A204.1 (cell line): ENCODE measurements around the gene DACT2.
"Not testable (repeated sequence)": the region's sequence is repeated elsewhere in the genome, so short reads cannot be mapped to it uniquely, and the experiment has no call there.

ENCODE experiments used
- FAIRE-seq: peaks from 2 replicates; lab custom pipeline; 2012; peaks lifted over from hg19 to GRCh38; lab: Jason Lieb, UNC

The DACT2 gene

DNA sequence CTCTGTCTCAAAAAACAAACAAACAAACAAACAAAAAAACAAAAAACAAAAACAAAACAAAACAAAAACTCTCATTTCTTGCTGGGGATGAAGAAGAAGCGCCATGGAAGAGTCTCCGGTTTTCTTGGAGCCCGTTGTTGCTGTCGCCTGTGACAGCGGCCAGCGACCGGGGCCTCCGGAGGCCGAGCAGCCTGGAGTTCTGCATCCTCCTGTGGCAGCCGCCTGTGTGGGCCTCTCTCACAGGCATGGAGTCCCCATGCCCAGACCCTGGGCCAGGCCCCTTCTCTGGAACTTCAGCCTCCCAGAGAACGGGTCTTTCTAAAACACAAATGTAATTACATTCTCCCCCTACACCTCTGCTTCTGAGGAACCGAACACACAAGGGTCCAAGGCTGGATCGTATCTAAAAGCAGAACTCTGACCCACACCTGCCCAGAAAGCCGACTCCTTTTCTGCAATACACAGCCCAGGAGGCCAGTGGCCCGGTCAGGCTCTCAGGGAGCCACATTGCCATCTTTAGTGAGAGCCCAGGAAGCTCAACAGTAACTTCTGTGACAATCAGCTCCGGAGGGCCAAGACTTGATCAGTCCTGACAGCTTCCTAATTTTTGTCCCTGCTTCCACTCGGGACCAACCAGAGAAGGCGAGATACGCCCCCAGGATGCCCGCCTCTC is 18.5 kb downstream of the DACT2 start:
- no peak for FAIRE-seq

DNA sequence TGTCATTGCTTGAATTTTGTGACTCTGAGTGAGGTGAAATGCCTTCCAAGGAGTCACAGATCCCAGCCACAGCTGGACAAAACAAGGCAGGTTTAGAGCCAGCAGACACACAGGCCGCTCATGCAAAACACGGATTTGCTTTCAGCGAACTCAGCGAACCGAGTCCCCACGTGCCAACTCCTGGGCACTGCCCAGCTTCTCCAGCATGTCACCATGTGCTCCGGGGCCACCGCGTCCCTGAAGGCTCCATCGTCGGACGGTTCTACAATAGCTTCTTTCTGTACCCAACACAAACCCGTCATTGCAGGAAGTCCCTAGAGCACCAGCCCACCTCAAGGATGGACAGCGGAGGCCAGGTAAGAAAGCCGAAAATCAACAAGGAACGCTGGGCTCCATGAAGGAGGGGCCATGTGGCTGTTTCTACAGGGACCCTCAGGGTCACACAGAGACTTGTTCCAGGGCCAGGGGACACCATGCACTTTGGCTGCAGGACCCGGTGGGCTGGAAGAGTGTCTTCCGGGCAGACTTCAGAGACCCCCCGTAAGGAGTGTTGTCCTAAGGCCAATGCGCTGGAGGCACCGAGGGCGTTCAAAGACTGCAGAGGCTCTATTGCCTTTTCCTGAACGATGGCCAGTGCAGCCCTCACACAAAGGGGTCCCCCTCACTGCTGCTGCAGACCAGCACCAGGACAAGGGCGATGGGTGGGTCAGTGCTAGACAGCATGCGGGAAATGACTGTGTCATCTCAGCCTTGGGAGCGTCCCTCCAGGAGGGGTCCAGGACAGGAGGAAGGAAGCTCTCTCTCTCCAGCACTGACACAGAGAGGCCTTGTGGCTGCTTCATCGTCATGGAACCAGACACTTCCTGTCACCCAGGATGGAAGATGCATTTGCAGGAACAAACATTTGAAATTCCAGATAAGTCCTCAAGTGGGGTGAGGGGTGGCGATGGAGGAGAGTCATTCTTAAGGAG is 19.8 kb downstream of the DACT2 start:
- no peak for FAIRE-seq

DNA sequence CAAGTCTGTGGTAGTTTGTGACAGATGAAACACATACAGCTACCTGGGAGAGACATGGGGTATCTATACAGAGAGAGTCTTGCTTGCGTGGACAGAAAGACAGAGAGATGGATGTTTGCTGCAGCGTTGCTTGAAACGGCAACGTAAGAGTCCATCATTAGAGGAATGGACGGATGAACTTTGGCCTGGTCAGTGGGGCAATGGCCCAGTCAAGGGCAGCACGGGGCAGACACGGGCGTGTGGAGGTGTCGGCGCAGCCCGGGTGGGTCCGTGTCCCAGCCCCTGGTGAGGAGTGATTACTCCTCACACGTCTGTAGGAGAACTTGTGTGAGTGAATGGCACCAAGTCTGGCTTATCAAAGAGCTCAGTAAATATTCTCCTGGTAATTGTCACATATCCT is 21.9 kb downstream of the DACT2 start:
- no peak for FAIRE-seq

DNA sequence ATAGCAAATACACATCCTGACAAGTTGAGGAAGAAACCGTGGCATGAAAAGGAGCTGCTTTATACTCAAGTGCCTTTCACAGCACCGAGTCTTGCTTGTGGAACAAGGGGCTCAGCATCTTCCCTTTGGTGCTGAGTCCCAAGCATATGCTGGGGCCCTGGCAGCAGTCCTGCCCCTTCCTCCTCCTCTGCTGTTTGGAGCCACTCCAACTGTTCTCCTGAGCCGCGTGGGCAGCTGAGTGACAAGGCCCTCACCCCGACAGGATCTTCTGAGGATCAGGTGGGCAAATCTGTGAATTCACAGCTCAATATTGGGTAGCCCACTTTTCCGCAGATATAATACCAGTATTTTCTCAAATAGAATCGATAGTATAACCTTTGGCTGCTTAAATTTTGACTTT is 24.7 kb downstream of the DACT2 start:
- FAIRE-seq = no peak

DNA sequence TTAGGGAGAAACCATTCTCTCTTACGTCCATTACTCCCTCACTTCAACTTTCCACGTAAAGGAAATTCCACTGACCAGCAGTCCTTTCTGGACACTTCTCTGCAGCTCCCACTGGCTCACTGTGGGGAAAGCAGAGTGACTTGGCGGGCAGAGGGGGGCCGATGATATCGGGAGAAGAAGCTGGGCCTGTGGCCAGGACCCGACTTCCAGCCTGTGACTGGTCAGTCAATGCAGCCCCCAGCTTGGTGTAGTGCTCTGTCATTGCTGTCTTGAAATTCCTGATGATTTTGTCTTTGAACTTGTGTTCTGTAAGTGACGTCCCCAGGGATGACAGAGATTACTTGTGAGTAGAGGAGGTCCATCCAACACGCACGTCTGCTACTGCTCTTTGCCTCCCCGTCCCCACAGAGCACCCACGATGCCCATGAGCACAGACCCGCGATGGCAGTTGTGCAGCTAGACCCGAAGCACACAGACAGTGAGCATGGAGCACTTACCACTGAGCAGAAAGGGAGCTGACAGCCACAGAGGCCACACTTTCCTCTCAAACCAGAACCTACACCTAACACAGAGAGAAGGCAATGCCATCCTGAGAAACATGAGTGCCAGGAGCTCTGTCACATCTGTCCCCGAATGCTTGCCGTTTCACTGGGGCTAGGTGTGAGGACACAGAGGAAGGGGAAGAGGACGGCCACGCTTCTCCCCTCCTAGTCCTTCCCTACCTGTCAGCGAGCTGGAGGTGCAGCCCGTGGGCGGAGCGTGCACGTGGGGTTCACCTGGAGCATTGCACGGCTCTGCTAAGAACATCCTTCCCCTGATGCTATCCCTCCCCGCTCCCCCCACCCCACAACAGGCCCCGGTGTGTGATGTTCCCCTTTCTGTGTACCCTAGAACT is 25.7 kb downstream of the DACT2 start:
- no peak for FAIRE-seq

DNA sequence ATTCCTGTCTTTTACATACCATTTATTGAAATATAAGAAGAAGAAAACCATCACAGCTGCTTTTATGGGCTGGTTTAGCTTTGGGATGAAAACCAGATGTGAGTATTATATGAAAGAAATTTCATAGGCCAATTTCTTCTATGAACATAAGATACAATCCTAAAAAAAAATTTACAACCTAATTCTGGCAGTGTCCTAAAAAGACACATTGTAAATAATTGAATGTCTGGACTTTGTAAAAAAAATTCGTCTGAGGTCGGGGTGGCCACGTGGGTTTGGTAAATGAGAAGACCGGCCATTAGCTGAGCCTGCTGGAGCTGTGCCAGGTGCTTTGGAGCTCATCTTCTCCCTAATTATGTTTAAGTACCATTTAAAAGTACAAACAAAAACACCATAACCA is 26.8 kb downstream of the DACT2 start:
- FAIRE-seq = no peak

DNA sequence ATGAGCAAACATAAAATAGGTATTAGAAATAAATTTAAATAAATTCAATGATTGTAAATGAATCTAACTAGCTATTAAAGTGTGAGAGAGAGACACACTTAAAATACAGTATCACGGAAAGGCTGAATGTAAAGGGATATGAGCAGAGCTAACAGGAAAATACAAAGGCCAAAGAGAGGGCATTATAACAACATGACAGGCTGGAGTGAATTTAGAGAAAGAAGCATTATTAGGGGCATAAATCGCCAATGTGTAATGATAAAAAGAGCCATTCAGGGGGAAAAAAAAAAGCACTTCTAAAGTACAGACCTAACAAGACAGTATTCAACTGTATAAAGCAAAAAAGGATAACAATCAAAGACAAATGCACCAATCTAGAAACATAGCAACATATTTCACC is 28.1 kb downstream of the DACT2 start:
- FAIRE-seq = no peak

DNA sequence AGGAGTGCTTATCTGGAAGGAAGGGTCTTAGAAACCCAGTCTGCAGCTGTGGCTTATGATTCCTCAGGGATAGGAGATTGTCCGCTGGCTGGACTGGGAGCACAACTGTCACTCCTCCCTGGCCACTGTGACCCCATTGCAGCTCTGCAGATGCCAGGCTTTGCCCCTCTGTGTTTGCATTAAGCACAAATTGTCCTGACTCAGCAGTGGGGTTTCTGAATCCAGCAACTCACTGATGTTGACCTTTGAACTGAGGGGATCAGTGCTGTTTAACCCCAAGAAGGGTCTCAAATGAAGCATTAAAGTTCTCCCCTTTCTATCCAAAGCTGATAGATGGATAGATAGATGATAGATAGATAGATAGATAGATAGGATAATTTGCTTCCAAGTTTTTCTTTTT is 29.5 kb downstream of the DACT2 start:
- no peak for FAIRE-seq

DNA sequence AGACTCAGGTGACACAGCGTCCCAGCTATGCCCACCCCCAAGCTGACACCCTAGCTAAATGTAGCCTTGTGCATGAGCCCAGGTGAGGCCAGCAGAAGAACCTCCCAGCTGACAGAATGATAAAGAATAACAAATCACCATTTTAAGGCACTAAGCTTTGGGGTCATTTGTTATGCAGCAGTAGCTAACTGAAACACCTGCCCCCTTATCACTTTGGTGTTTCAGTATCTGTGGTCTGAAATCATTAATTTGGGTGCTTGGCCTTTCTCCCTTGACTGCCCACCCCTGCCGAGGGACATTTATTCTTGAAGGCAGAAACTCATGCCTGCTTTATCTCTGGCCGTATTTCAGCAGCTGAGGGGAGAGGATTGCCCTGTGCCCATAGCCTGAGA is 30.0 kb downstream of the DACT2 start:
- no peak for FAIRE-seq

DNA sequence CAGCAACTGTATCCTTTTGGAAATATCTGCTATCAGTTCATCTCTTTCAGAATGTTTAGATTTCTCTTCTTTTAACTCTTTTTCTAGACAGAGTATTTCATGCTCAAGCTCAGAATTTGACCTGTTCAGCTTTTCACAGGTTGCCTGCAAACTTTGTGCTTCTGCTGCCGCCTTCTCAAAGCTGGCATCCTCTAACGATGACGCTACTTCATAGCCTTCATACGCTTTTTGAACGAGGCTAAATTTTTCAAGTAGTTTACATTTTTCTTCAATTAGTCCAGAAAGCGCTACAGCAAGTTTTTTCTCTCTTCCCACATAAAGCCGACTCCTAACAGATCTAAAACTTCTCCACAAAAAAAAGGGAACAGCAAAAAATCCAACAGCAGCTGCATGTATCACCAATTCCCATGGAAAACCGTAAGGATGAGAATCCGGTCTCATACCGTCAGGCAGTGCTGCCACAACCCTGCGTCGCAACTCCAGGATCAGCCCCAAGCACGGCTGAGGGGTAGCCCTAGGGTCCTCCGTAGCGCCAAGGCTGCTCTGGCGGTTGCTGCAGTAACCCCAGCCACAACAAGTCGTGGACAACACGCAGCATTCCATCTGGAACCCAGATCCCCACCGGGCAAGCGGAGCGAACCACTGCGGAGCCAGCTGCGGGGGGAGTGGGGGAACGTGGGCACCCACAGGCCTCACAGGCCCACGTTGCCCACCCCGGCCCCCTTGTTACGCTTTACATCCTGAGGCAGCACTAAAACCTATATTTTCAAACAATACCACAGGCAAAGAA is 30.6 kb downstream of the DACT2 start:
- FAIRE-seq = no peak

DNA sequence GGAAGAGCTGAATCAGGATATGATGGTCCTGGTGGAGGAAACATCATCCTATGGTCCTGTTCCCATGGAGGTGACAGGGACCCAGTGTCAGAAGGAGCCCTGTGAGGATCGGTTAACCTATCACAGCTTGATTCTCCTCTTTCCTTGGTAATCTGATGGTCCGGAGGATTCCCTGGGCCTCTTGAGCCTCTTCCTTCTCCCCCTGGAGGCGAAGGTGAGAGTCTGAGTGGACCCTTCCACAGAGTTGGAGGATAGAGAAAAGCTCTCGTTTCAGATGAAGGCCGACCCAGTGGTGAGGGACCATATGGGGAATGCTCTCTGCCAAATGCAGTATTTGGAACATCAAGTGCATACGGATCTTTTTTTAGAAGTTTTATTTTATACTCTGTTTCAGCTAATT is 32.1 kb downstream of the DACT2 start:
- not testable (repeated sequence) for FAIRE-seq

DNA sequence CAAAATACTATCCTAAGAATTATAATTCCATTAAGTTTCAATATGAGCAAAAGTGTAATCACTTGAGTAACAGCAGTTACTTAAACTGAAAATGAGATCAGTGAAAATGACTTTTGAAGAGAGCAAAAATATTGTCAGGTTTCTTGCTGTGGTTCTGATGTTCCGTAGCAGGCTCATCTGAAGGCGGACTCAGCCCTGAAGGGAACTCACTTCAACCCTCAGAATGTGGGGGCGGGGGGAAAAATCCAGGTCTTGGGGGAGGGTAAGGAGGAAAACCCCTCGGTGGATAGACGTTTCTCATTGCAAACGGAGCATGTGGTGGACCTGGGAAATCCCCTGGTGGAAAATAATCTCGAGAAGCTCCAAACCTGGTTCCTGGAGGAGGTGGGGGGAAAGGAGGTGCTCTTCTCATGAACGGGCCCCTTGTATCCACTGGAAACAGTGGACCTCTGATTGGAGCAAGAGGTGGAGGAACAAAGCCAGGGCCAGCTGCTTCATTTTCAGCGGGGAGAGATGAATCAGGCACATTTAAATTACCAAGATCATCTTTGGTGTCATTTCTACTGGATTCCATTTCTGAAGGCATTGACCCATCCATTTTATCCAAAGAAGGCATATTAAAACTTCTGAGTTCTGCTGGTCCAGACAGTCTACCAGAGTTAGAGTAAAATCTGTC is 32.7 kb downstream of the DACT2 start:
- FAIRE-seq = not testable (repeated sequence)

DNA sequence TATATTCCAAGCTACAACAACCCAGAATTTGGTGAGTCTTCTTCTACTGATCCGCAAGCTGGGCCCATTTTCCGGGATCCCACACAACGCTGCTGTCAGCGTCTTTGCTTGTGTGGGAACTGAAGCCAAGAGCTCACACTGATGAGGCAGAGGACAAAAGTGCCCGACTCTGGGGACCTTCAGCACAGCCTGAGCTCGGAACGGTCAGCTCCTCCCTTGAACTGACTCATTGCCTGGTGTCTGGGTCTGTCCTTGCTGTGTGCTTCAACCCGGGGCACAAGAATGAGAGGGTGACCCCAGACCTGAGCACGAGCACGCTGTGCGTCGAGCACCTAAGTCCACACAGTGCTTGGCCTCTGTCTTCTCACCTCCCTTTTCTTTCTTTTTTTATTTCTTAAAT is 33.5 kb downstream of the DACT2 start:
- FAIRE-seq = no peak

DNA sequence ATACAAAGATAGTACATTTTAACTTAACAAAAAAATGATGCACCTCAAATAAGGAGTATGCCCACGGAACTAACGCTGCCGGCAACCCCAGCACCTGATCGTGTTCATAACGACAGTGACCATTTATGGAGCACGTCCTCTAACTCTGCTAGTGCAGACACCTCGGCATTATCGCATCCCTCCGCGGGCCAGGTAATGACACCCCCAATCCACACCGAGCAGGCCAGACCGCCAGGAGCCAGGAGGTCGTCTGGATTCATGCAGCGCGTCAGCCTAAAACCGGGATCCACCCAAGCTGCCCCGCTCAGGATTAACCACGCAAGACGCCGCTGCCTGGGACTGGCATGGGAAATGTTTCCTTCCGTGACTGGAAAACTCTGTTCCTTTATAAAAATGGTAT is 34.1 kb downstream of the DACT2 start:
- no peak for FAIRE-seq

DNA sequence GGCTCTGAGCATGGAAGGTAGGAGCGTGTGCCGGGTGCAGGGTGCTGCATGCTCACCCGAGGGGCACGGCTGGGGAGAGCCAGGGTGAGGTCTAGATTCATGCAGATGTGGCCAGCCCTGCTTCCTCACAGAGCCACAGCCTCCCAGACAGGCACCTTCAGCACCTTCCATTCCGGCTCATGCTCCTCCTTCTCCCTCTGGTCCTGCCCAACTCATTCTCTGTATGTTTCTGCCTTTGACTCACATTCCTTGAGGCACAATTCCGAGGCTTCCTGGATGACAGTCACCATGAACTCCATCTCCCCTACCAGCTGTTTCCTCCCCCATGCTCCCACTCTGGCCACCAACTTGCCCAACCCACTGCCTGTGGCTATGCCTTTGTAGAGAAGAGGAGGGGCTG is 35.4 kb downstream of the DACT2 start:
- no peak for FAIRE-seq

DNA sequence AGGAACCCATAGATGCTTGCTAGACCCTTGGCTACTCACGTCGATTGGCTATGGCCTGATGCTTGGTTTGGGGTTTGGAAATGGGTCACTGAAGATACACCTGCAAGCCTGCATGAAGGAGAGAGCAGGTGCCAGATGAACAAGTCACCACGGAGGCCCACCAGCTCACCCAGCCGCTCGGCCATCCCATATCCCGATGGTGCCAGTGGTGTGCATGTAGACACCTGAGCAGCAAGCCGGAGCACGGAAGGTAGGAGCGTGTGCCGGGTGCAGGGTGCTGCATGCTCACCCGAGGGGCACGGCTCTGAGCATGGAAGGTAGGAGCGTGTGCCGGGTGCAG is 35.9 kb downstream of the DACT2 start:
- FAIRE-seq = no peak

DNA sequence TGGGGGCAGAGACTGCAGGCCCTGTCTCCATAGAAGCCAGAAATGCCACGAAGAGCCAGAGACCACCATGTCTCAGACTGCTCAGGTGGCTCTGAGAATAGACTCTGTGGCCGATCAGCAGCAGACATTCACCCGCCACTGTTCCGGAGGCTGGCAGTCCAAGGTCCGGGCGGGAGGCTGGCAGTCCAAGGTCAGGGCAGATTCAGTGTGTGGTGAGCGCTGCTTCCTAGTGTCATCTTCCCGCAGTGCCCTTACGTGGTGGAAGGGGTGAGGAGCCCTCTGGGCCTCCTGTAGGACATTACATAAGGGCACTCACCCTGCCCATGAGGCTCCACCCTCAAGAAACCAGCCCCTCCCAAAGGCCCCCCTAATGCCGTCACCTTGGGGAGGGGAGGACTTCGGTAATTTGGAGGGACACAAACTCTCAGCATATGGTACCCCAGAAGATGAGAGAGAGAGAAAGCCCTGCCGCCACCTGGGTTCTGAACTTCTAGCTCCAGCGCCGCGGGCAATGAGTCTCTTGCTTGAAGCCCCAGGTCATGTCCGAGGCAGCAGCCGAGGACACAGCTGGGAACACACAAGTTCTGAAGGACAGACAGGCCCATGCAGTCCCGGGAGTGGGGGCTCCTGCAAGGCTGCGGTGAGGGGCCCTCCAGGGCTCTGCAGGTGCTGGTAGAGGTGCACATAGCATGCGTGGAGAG is 36.4 kb downstream of the DACT2 start:
- FAIRE-seq = no peak

DNA sequence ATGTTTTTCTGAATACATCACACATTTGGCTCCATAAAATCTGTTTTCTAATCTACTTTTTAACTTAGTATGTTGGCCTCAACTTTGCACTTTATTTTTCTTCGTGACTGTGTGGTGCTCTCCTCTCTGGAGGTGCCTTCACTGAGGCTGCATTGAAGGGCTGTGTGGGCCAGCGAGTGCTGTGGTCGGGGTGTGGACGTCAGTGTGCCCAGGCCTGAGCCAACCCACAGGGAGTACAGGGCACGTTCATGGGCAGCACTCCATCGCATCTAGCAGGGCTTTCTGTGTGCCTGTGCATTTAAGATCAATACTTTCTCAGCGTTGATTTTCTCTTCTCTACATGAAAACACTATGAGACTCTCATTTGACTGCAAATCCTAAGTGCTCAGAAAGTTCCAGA is 37.8 kb downstream of the DACT2 start:
- FAIRE-seq = no peak

DNA sequence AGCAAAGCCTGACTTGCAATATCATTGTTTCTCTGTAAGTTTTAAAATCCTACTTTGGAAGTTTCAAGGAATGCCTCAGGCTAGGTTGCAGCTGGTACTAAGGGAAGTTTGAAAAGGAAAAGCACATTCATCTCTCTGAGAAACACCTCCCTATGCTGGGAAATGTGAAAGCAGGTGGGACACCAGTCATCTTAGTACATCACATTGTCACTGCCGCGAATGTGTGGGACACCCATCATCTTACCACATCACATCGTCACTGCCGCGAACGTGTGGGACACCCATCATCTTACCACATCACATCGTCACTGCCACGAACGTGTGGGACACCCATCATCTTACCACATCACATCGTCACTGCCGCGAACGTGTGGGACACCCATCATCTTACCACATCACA is 38.3 kb downstream of the DACT2 start:
- FAIRE-seq = not testable (repeated sequence)

DNA sequence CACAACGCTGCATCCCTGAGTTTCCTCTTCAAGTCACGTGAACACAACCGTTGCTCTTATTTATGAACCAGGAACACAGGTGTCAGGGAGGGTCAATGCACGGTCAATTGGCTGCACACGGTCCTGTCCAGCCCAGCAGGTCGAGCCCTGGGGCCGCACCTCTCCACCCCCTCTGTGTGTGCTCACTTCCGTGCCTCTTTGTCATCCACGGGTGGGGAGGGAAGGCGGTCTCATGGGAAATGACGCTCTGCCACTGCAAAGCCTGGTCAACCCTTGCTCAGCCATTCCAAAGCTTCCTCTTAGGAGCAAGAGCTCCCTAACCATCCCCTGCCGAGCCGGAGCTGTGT is 38.7 kb downstream of the DACT2 start:
- no peak for FAIRE-seq
